ENCODE measurements around the gene ITGA1.

ITGA1 gene

DNA sequence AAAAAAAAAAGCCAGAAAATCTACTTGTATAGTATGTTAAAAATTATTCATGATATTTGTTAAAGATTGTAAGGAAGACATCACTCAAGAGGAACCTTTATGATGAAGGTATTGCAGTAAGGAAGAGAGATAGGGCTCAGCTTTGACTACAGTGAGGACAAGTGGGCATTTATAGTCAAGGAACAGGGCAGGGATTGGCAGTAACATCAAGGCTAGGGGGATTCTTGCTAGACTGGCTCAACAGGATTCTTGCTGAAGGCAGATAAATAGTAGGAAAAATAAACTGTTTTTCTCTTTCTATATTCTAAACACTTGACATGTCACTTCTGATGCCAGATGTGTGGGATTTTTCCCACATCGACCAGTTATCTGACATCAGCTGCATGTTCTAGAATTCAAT lies 96.7 kb downstream of the ITGA1 start:
- Histone ChIP-seq H3K27me3 (ENCODE audit: low read depth, low read length) (no peaks in the 10 kb centered on the region), H3K79me2 (ENCODE audit: low read length) (no peaks in the 10 kb centered on the region), H3K9me3 (ENCODE audit: insufficient read depth, low read length) (no peaks in the 10 kb centered on the region), H3K9ac (ENCODE audit: low read length) (no peak overlapping the region), H3K4me2 (ENCODE audit: low read length) (no peak overlapping the region), H3K27ac (ENCODE audit: low read length) (no peak overlapping the region), H3K4me3 (ENCODE audit: low read length) (no peak overlapping the region), H3K36me3 (replicated peaks; ENCODE audit: low read depth, low read length) (no peaks in the 10 kb centered on the region), H2AFZ (ENCODE audit: low read depth, low read length) (no peak overlapping the region), H4K20me1 (ENCODE audit: insufficient read depth, low read length) (no peaks in the 10 kb centered on the region), H3K4me1 (ENCODE audit: low read length) (no peaks in the 10 kb centered on the region)
- TF ChIP-seq, protein P1, sequence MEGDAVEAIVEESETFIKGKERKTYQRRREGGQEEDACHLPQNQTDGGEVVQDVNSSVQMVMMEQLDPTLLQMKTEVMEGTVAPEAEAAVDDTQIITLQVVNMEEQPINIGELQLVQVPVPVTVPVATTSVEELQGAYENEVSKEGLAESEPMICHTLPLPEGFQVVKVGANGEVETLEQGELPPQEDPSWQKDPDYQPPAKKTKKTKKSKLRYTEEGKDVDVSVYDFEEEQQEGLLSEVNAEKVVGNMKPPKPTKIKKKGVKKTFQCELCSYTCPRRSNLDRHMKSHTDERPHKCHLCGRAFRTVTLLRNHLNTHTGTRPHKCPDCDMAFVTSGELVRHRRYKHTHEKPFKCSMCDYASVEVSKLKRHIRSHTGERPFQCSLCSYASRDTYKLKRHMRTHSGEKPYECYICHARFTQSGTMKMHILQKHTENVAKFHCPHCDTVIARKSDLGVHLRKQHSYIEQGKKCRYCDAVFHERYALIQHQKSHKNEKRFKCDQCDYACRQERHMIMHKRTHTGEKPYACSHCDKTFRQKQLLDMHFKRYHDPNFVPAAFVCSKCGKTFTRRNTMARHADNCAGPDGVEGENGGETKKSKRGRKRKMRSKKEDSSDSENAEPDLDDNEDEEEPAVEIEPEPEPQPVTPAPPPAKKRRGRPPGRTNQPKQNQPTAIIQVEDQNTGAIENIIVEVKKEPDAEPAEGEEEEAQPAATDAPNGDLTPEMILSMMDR (IDR thresholded peaks at IDR 0.05; ENCODE audit: low read depth, low read length) = no peak
- no peak for TF ChIP-seq EZH2phosphoT487 (IDR thresholded peaks at IDR 0.05; ENCODE audit: low read depth)

DNA sequence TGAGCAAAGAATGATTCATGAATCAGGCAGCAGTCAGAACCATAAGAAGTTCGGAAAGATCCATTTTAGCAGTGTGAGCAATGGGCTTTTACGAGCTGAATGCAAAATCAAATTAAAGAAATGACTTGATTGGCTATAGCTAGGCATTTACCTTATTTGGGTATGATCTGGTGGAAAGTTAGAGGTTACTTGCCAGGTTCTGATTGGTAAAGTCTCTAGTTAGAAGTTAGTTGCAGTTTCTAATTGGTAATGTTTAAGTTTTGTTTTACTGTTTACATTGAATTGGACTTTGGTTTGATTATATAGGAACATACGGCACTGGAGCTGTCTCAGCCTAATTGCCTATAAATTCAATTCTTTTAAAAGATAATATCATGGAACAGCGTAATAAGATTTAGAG lies 97.9 kb downstream of the ITGA1 start:
- no peaks in the 10 kb centered on the region for H3K4me1 ChIP-seq (ENCODE audit: low read length)
- H3K27ac ChIP-seq (ENCODE audit: low read length) = no peak overlapping the region
- no peak overlapping the region for H2AFZ ChIP-seq (ENCODE audit: low read depth, low read length)
- H3K27me3 ChIP-seq (ENCODE audit: low read depth, low read length) = no peaks in the 10 kb centered on the region
- H3K9ac ChIP-seq (ENCODE audit: low read length) = no peak overlapping the region
- H3K4me3 ChIP-seq (ENCODE audit: low read length) = no peak overlapping the region
- TF ChIP-seq, protein P1 (IDR thresholded peaks at IDR 0.05; ENCODE audit: low read depth, low read length) = no peak
- TF ChIP-seq EZH2phosphoT487 (IDR thresholded peaks at IDR 0.05; ENCODE audit: low read depth) = no peak
- H4K20me1 ChIP-seq (ENCODE audit: insufficient read depth, low read length) = no peaks in the 10 kb centered on the region
- no peaks in the 10 kb centered on the region for H3K9me3 ChIP-seq (ENCODE audit: insufficient read depth, low read length)
- H3K4me2 ChIP-seq (ENCODE audit: low read length) = no peak overlapping the region
- H3K79me2 ChIP-seq (ENCODE audit: low read length) = no peaks in the 10 kb centered on the region
- H3K36me3 ChIP-seq (replicated peaks; ENCODE audit: low read depth, low read length) = no peaks in the 10 kb centered on the region

DNA sequence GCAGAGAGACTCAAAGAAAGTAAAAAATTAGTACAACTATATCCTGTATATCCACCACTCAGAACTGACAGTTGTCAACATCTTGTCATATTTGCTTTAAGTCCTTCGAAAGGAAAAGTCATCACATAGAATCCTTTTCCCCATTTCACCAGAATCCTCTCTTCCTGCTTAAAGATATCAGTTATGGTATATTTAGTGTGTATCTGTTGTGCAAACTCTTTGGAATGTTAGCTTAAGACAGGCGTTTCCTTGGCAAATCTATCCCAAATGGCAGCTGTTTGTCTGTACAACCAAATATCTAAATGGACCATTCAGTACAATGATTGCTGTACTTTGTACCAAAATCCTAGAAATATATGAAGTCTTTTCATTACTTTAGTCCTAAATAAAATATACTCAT lies 98.5 kb downstream of the ITGA1 start:
- Histone ChIP-seq H3K27me3 (ENCODE audit: low read depth, low read length) (no peaks in the 10 kb centered on the region), H3K4me3 (ENCODE audit: low read length) (no peak overlapping the region), H3K4me2 (ENCODE audit: low read length) (no peak overlapping the region), H3K36me3 (replicated peaks; ENCODE audit: low read depth, low read length) (no peaks in the 10 kb centered on the region), H3K79me2 (ENCODE audit: low read length) (no peaks in the 10 kb centered on the region), H4K20me1 (ENCODE audit: insufficient read depth, low read length) (no peaks in the 10 kb centered on the region), H3K27ac (ENCODE audit: low read length) (no peak overlapping the region), H3K4me1 (ENCODE audit: low read length) (no peaks in the 10 kb centered on the region), H2AFZ (ENCODE audit: low read depth, low read length) (no peak overlapping the region), H3K9me3 (ENCODE audit: insufficient read depth, low read length) (no peaks in the 10 kb centered on the region), H3K9ac (ENCODE audit: low read length) (no peak overlapping the region)
- no peak for TF ChIP-seq EZH2phosphoT487 (IDR thresholded peaks at IDR 0.05; ENCODE audit: low read depth)
- TF ChIP-seq, protein P1 (IDR thresholded peaks at IDR 0.05; ENCODE audit: low read depth, low read length) = no peak

DNA sequence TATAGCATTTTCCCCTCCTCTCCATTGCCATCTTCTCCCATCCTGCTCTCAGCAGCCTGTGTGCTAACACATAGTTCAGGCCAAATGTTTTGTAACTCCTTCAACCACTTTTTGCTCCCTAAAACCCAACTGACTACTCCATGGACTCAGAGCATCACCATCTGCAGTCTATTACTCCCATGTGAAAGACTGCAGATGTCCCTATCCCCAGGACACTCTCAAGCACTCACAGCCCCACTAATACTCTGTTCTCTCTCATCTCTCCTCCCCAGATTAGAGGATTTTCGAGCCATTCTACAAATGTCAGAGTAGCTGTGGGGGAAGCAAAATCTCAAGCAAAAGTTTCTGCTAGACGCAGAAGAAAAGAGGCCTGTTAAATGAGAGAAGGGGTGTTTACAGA lies 99.3 kb downstream of the ITGA1 start:
- Histone ChIP-seq H3K4me2 (ENCODE audit: low read length) (no peak overlapping the region), H3K79me2 (ENCODE audit: low read length) (no peaks in the 10 kb centered on the region), H2AFZ (ENCODE audit: low read depth, low read length) (no peak overlapping the region), H3K4me1 (ENCODE audit: low read length) (peaks cover 2% of the 10 kb centered on the region; the same call in 1 of the 2 replicates), H3K27ac (ENCODE audit: low read length) (no peak overlapping the region), H3K36me3 (replicated peaks; ENCODE audit: low read depth, low read length) (no peaks in the 10 kb centered on the region), H3K9me3 (ENCODE audit: insufficient read depth, low read length) (no peaks in the 10 kb centered on the region), H3K27me3 (ENCODE audit: low read depth, low read length) (no peaks in the 10 kb centered on the region), H3K9ac (ENCODE audit: low read length) (no peak overlapping the region), H3K4me3 (ENCODE audit: low read length) (no peak overlapping the region), H4K20me1 (ENCODE audit: insufficient read depth, low read length) (no peaks in the 10 kb centered on the region)
- TF ChIP-seq EZH2phosphoT487 (IDR thresholded peaks at IDR 0.05; ENCODE audit: low read depth) = no peak
- TF ChIP-seq, protein P1 (IDR thresholded peaks at IDR 0.05; ENCODE audit: low read depth, low read length) = no peak
